HepG2 (cell line): ENCODE results near the gene CADM1. TPM values are rescaled to one million over a fixed set of nuclear protein-coding genes. Genes with fewer than 3 reads are reported as not detected.

ENCODE experiments used
- ATAC-seq: fragments of 200-7000 bp; cut with Tn5 transposase; 3 replicates; pipeline ENCODE4 v1.9.1; 2020; ENCODE audit warnings: mild to moderate bottlenecking, moderate library complexity
- BruUV-seq: library from RNA; stranded (reverse); fragments of 400-500 nt; replicated peaks from 2 replicates; lab custom pipeline; 2021; lab: Mats Ljungman, UMichigan
- CTCF ChIA-PET: fragments of 300-600 bp; formaldehyde crosslinking; extraction: SDS; loops from one replicate; lab custom pipeline; 2021; ENCODE audit warnings: low total read pairs, inconsistent platforms, low intra/inter-chr PET ratio; lab: Yijun Ruan, JAX
- POLR2A ChIA-PET: fragments of 350-600 bp; sonication (Branson Sonifier 250); formaldehyde crosslinking; loops from one replicate; lab custom pipeline; 2020; ENCODE audit warnings: antibody characterized with exemption, inconsistent platforms; lab: Yijun Ruan, JAX
- DNase-seq: peaks from one replicate; pipeline ENCODE4 v3.0.0-alpha.2; 2015; ENCODE audit warnings: low spot score
- FAIRE-seq: peaks from 3 replicates; lab custom pipeline; 2011; peaks lifted over from hg19 to GRCh38; lab: Jason Lieb, UNC
- H2AFZ ChIP-seq: one replicate; pipeline ENCODE4 v1.6.1; 2011; ENCODE audit warnings: low read length, inconsistent platforms
- H3K27ac ChIP-seq: fragments of 300-600 bp; 3 replicates; pipeline ENCODE4 v1.8.0; 2011; ENCODE audit warnings: mixed run types, mild to moderate bottlenecking, mixed read lengths, low read length, inconsistent platforms; ENCODE audit not compliant: insufficient read depth; ENCODE audit errors: extremely low read length
- H3K27me3 ChIP-seq, 2 experiments: fragments of 200-600 bp in 1 of 2; 2 replicates in 1 of 2; 3 replicates in 1 of 2; pipeline versions ENCODE4 v1.6.0 to v1.8.0; 2011; ENCODE audit warnings: low read length in 2 of 2, mild to moderate bottlenecking in 2 of 2, moderate library complexity in 2 of 2, inconsistent platforms in 1 of 2; ENCODE audit not compliant: insufficient read depth in 2 of 2, control insufficient read depth in 1 of 2
- H3K36me3 ChIP-seq, 2 experiments: fragments of 200-600 bp in 1 of 2; replicated peaks in 1 of 2; 2 replicates in 1 of 2; 3 replicates in 1 of 2; pipeline versions ENCODE4 v1.5.1 to v1.8.0; 2011; ENCODE audit warnings: low read length in 2 of 2, inconsistent platforms in 1 of 2; ENCODE audit not compliant: insufficient read depth in 2 of 2, control insufficient read depth in 1 of 2
- H3K4me1 ChIP-seq: 2 replicates; pipeline ENCODE4 v1.5.1; 2012; ENCODE audit warnings: low read length, inconsistent platforms; ENCODE audit not compliant: insufficient read depth
- H3K4me2 ChIP-seq: 2 replicates; pipeline ENCODE4 v1.6.0; 2011; ENCODE audit warnings: low read depth, low read length, inconsistent platforms
- H3K4me3 ChIP-seq, 3 experiments: fragments of 200-600 bp in 1 of 3; sonication (generic), shearing (Covaris generic) in 1 of 3; replicated peaks in 1 of 3; 2 replicates each; pipeline ENCODE4 v1.5.1; 2011 to 2016; ENCODE audit warnings: low read length in 3 of 3, inconsistent platforms in 2 of 3, low read depth in 2 of 3, mild to moderate bottlenecking in 2 of 3, control low read depth in 1 of 3, mixed read lengths in 1 of 3; ENCODE audit not compliant: insufficient read depth in 1 of 3
- H3K79me2 ChIP-seq: one replicate; pipeline ENCODE4 v1.6.1; 2011; ENCODE audit warnings: low read length, inconsistent platforms; ENCODE audit not compliant: insufficient read depth
- H3K9ac ChIP-seq: 2 replicates; pipeline ENCODE4 v1.6.0; 2011; ENCODE audit warnings: mild to moderate bottlenecking, low read depth, low read length, inconsistent platforms; ENCODE audit not compliant: insufficient read depth
- H3K9me3 ChIP-seq: 2 replicates; pipeline ENCODE4 v1.5.1; 2012; ENCODE audit warnings: mild to moderate bottlenecking, low read length
- H4K20me1 ChIP-seq: 2 replicates; pipeline ENCODE4 v1.6.0; 2011; ENCODE audit warnings: inconsistent platforms, mild to moderate bottlenecking, low read length, moderate library complexity; ENCODE audit not compliant: insufficient read depth
- AHR ChIP-seq: IDR thresholded peaks from 2 replicates; pipeline ENCODE4 v1.6.1; 2018; ENCODE audit warnings: missing genetic modification reagents, missing compliant biosample characterization
- CHD2 ChIP-seq: IDR thresholded peaks from 2 replicates; pipeline ENCODE4 v1.6.1; 2011; ENCODE audit warnings: low read depth, low read length, improper control_type of control experiment
- DNMT1 ChIP-seq: sonication (generic); formaldehyde crosslinking; IDR thresholded peaks from 2 replicates; pipeline ENCODE4 v1.5.1; 2020; ENCODE audit warnings: mild to moderate bottlenecking, missing genetic modification reagents
- FOXK2 ChIP-seq: fragments of 450-650 bp; IDR thresholded peaks from 2 replicates; pipeline ENCODE4 v1.6.1; 2016
- JUN ChIP-seq: sonication (generic); formaldehyde crosslinking; IDR thresholded peaks from 2 replicates; pipeline ENCODE4 v1.4.0; 2020; ENCODE audit warnings: mild to moderate bottlenecking, missing genetic modification reagents
- MAFK ChIP-seq, 2 experiments: IDR thresholded peaks in 1 of 2; conservative IDR thresholded peaks in 1 of 2; 2 replicates each; pipeline ENCODE4 v1.6.1; 2011; ENCODE audit warnings: improper control_type of control experiment in 2 of 2, low read length in 2 of 2
- MBD4 ChIP-seq: IDR thresholded peaks from 2 replicates; pipeline ENCODE4 v1.6.1; 2012; ENCODE audit warnings: low read length, inconsistent platforms, borderline replicate concordance
- SOX6 ChIP-seq, 2 experiments: fragments of 450-650 bp in 1 of 2; sonication (generic) in 1 of 2; formaldehyde crosslinking in 1 of 2; IDR thresholded peaks; 2 replicates each; pipeline versions ENCODE4 v1.4.0 to v1.6.1; 2017 to 2020; ENCODE audit warnings: antibody characterized with exemption in 1 of 2, mild to moderate bottlenecking in 1 of 2, missing genetic modification reagents in 1 of 2
- STAT6 ChIP-seq: sonication (generic); formaldehyde crosslinking; IDR thresholded peaks from 2 replicates; pipeline ENCODE4 v1.4.0; 2020; ENCODE audit warnings: missing genetic modification reagents, mild to moderate bottlenecking, borderline replicate concordance
- ZFYVE20 ChIP-seq: sonication (generic); formaldehyde crosslinking; IDR thresholded peaks from 2 replicates; pipeline ENCODE4 v1.8.0; 2023; ENCODE audit warnings: low read depth, mild to moderate bottlenecking, moderate library complexity, missing genetic modification reagents, borderline replicate concordance
- ZNF264 ChIP-seq: sonication (generic); formaldehyde crosslinking; IDR thresholded peaks from 2 replicates; pipeline ENCODE4 v1.4.0; 2020; ENCODE audit warnings: missing genetic modification reagents
- ZNF383 ChIP-seq: sonication (generic); formaldehyde crosslinking; IDR thresholded peaks from 2 replicates; pipeline ENCODE4 v1.4.0; 2020; ENCODE audit warnings: missing genetic modification reagents, mild to moderate bottlenecking, borderline replicate concordance
- ZNF530 ChIP-seq: sonication (generic); formaldehyde crosslinking; IDR thresholded peaks from 2 replicates; pipeline ENCODE4 v1.5.0; 2020; ENCODE audit warnings: low read depth, mild to moderate bottlenecking, missing genetic modification reagents
- ZNF546 ChIP-seq: sonication (generic); formaldehyde crosslinking; conservative IDR thresholded peaks from 2 replicates; pipeline ENCODE4 v1.8.1; 2023; ENCODE audit warnings: mild to moderate bottlenecking, missing genetic modification reagents
- ZNF597 ChIP-seq: sonication (generic); formaldehyde crosslinking; IDR thresholded peaks from 2 replicates; pipeline ENCODE4 v1.5.0; 2020; ENCODE audit warnings: missing genetic modification reagents
- ZNF878 ChIP-seq: sonication (generic); formaldehyde crosslinking; IDR thresholded peaks from 2 replicates; pipeline ENCODE4 v1.8.1; 2023; ENCODE audit warnings: mild to moderate bottlenecking, missing genetic modification reagents, moderate library complexity
- ZNF883 ChIP-seq: sonication (generic); formaldehyde crosslinking; IDR thresholded peaks from 2 replicates; pipeline ENCODE4 v1.5.1; 2020; ENCODE audit warnings: mild to moderate bottlenecking, missing genetic modification reagents; ENCODE audit errors: not compliant biosample characterization
- WGBS: methylation state at CpG from one replicate; pipeline ENCODE4 v1.1.6; 2017; ENCODE audit warnings: low lambda C conversion rate; 5-methylcytosine and 5-hydroxymethylcytosine counted together
- in situ Hi-C: cut with HindIII; loops from 2 replicates; pipeline ENCODE4 v1.10.0; 2017; ENCODE audit warnings: low pct_unique_long_range_greater_than_20kb; ENCODE audit not compliant: extremely low pct_ligation_motif_present
- intact Hi-C: fragments of 100-400 bp; cut with micrococcal nuclease; formaldehyde crosslinking; loops from one replicate; pipeline ENCODE4 v1.10.0; 2022; ENCODE audit not compliant: unreplicated experiment
- polyA plus RNA-seq, 8 experiments: library from polyadenylated mRNA; depleted of rRNA in 3 of 8; stranded (reverse) in 7 of 8; unstranded in 1 of 8; fragments of >200 nt; fragmentation: Illumina TruSeq in 4 of 8; extraction: Trizol in 4 of 8; gene quantifications; 2 replicates each; pipeline versions ENCODE4 v1.2.1 to v1.2.3, GENCODE V29; 2011 to 2016; ENCODE audit warnings: low read depth in 4 of 8, missing spikeins in 1 of 8, mixed read lengths in 1 of 8; ENCODE audit not compliant: insufficient read depth in 1 of 8
- total RNA-seq, 5 experiments: library from RNA; depleted of rRNA; stranded (reverse); fragments of >200 nt; fragmentation: Illumina TruSeq; extraction: Trizol; gene quantifications; 2 replicates each; pipeline ENCODE4 v1.2.3, GENCODE V29; 2016; ENCODE audit warnings: low read depth in 1 of 5

Gene CADM1
- total and polyA plus RNA-seq, 2 of the 13 experiments (the other 11 are each of a cell fraction or from before 2014, with no cell fraction given) = 71.3 to 122 TPM

GRCh38 chr11:115425816-115426215, 78.4 kb downstream of the CADM1 start:
- no peaks in the 10 kb centered on the region for H3K36me3 ChIP-seq
- intact Hi-C loops (no loop called here), in situ Hi-C loops (no loop called here)
- H3K4me3 ChIP-seq = no peak overlapping the region
- BruUV-seq = no TSS peak
- DNase-seq (no peak), FAIRE-seq (no peak)
- H3K79me2 ChIP-seq = peaks cover 14% of the 10 kb centered on the region
- H3K4me2 ChIP-seq = no peak overlapping the region
- H2AFZ ChIP-seq = no peak overlapping the region
- H3K27ac ChIP-seq = no peak overlapping the region
- POLR2A ChIA-PET = no interaction called here
- TF ChIP-seq ZNF597 (CRISPR knock-in tag) (no peak), ZNF264 (CRISPR knock-in tag) (no peak), CHD2 (no peak), ZNF546 (CRISPR knock-in tag) (no peak), ZNF883 (no peak), ZNF530 (CRISPR knock-in tag) (no peak), FOXK2 (no peak)
- TF ChIP-seq, all 625 proteins: peak for 0
- H3K4me1 ChIP-seq = peaks cover 14% of the 10 kb centered on the region
- no peaks in the 10 kb centered on the region for H4K20me1 ChIP-seq
- ATAC-seq = no peak
- H3K27me3 ChIP-seq = no peaks in the 10 kb centered on the region
- CTCF ChIA-PET = no interaction called here
- no peaks in the 10 kb centered on the region for H3K9me3 ChIP-seq
- H3K9ac ChIP-seq = no peak overlapping the region
- 95% methylated on average over 7 of the region's 7 CpGs for WGBS

- Histone ChIP-seq H3K36me3 (no peaks in the 10 kb centered on the region), H3K27me3 (no peaks in the 10 kb centered on the region), H4K20me1 (no peaks in the 10 kb centered on the region), H2AFZ (no peak overlapping the region), H3K4me3 (no peak overlapping the region), H3K27ac (no peak overlapping the region), H3K4me2 (no peak overlapping the region), H3K9me3 (no peaks in the 10 kb centered on the region), H3K4me1 (peaks cover 15% of the 10 kb centered on the region), H3K79me2 (peaks cover 14% of the 10 kb centered on the region), H3K9ac (no peak overlapping the region)
- DNase-seq (no peak), ATAC-seq (no peak), FAIRE-seq (no peak)
- 99% methylated on average over 5 of the region's 5 CpGs for WGBS
- in situ Hi-C loops (no loop called here), intact Hi-C loops (no loop called here)
- BruUV-seq = no TSS peak
- ChIA-PET POLR2A (no interaction called here), CTCF (no interaction called here)
- TF ChIP-seq MBD4 (no peak), AHR (CRISPR knock-in tag) (no peak), ZFYVE20 (CRISPR knock-in tag) (no peak), ZNF878 (CRISPR knock-in tag) (no peak), ZNF383 (CRISPR knock-in tag) (no peak), STAT6 (CRISPR knock-in tag) (no peak), SOX6 (IDR thresholded peaks at IDR 0.05) (no peak), SOX6 (CRISPR knock-in tag; IDR thresholded peaks at IDR 0.05) (no peak), JUN (CRISPR knock-in tag) (no peak), MAFK (conservative IDR thresholded peaks at IDR 0.05 in 1 of 2, IDR thresholded peaks at IDR 0.05 in 1 of 2; ENCODE audit: low read length in 2 of 2) (no peak), DNMT1 (CRISPR knock-in tag) (no peak)
These were observed 79.0 kb downstream of the CADM1 start for GRCh38 chr11:115425250-115425649.
